HepG2 (cell line): ENCODE data around the gene UBA6. TPM values are rescaled to one million over a fixed set of nuclear protein-coding genes. Genes with fewer than 3 reads are reported as not detected.

Experiments used
- ATAC-seq: fragments of 200-7000 bp; cut with Tn5 transposase; 3 replicates; pipeline ENCODE4 v1.9.1; 2020; ENCODE audit warnings: mild to moderate bottlenecking, moderate library complexity
- BruUV-seq: library from RNA; stranded (reverse); fragments of 400-500 nt; replicated peaks from 2 replicates; lab custom pipeline; 2021; lab: Mats Ljungman, UMichigan
- CTCF ChIA-PET: fragments of 300-600 bp; formaldehyde crosslinking; extraction: SDS; loops from one replicate; lab custom pipeline; 2021; ENCODE audit warnings: low total read pairs, inconsistent platforms, low intra/inter-chr PET ratio; lab: Yijun Ruan, JAX
- POLR2A ChIA-PET: fragments of 350-600 bp; sonication (Branson Sonifier 250); formaldehyde crosslinking; loops from one replicate; lab custom pipeline; 2020; ENCODE audit warnings: antibody characterized with exemption, inconsistent platforms; lab: Yijun Ruan, JAX
- DNase-seq: peaks from one replicate; pipeline ENCODE4 v3.0.0-alpha.2; 2015; ENCODE audit warnings: low spot score
- FAIRE-seq: peaks from 3 replicates; lab custom pipeline; 2011; peaks lifted over from hg19 to GRCh38; lab: Jason Lieb, UNC
- H2AFZ ChIP-seq: one replicate; pipeline ENCODE4 v1.6.1; 2011; ENCODE audit warnings: low read length, inconsistent platforms
- H3K27ac ChIP-seq: fragments of 300-600 bp; 3 replicates; pipeline ENCODE4 v1.8.0; 2011; ENCODE audit warnings: mixed run types, mild to moderate bottlenecking, mixed read lengths, low read length, inconsistent platforms; ENCODE audit not compliant: insufficient read depth; ENCODE audit errors: extremely low read length
- H3K27me3 ChIP-seq, 2 experiments: fragments of 200-600 bp in 1 of 2; 2 replicates in 1 of 2; 3 replicates in 1 of 2; pipeline versions ENCODE4 v1.6.0 to v1.8.0; 2011; ENCODE audit warnings: low read length in 2 of 2, mild to moderate bottlenecking in 2 of 2, moderate library complexity in 2 of 2, inconsistent platforms in 1 of 2; ENCODE audit not compliant: insufficient read depth in 2 of 2, control insufficient read depth in 1 of 2
- H3K36me3 ChIP-seq, 2 experiments: fragments of 200-600 bp in 1 of 2; replicated peaks in 1 of 2; 2 replicates in 1 of 2; 3 replicates in 1 of 2; pipeline versions ENCODE4 v1.5.1 to v1.8.0; 2011; ENCODE audit warnings: low read length in 2 of 2, inconsistent platforms in 1 of 2; ENCODE audit not compliant: insufficient read depth in 2 of 2, control insufficient read depth in 1 of 2
- H3K4me1 ChIP-seq: 2 replicates; pipeline ENCODE4 v1.5.1; 2012; ENCODE audit warnings: low read length, inconsistent platforms; ENCODE audit not compliant: insufficient read depth
- H3K4me2 ChIP-seq: 2 replicates; pipeline ENCODE4 v1.6.0; 2011; ENCODE audit warnings: low read depth, low read length, inconsistent platforms
- H3K4me3 ChIP-seq, 3 experiments: fragments of 200-600 bp in 1 of 3; sonication (generic), shearing (Covaris generic) in 1 of 3; replicated peaks in 1 of 3; 2 replicates each; pipeline ENCODE4 v1.5.1; 2011 to 2016; ENCODE audit warnings: low read length in 3 of 3, inconsistent platforms in 2 of 3, low read depth in 2 of 3, mild to moderate bottlenecking in 2 of 3, control low read depth in 1 of 3, mixed read lengths in 1 of 3; ENCODE audit not compliant: insufficient read depth in 1 of 3
- H3K79me2 ChIP-seq: one replicate; pipeline ENCODE4 v1.6.1; 2011; ENCODE audit warnings: low read length, inconsistent platforms; ENCODE audit not compliant: insufficient read depth
- H3K9ac ChIP-seq: 2 replicates; pipeline ENCODE4 v1.6.0; 2011; ENCODE audit warnings: mild to moderate bottlenecking, low read depth, low read length, inconsistent platforms; ENCODE audit not compliant: insufficient read depth
- H3K9me3 ChIP-seq: 2 replicates; pipeline ENCODE4 v1.5.1; 2012; ENCODE audit warnings: mild to moderate bottlenecking, low read length
- H4K20me1 ChIP-seq: 2 replicates; pipeline ENCODE4 v1.6.0; 2011; ENCODE audit warnings: inconsistent platforms, mild to moderate bottlenecking, low read length, moderate library complexity; ENCODE audit not compliant: insufficient read depth
- AKAP8 ChIP-seq: sonication (generic); formaldehyde crosslinking; IDR thresholded peaks from 2 replicates; pipeline ENCODE4 v1.5.1; 2020; ENCODE audit warnings: mild to moderate bottlenecking, missing genetic modification reagents
- BCLAF1 ChIP-seq: fragments of 450-650 bp; IDR thresholded peaks from 2 replicates; pipeline ENCODE4 v1.6.1; 2017; ENCODE audit warnings: mild to moderate bottlenecking
- CREB1 ChIP-seq, 2 experiments: fragments of 450-650 bp in 1 of 2; IDR thresholded peaks; 2 replicates each; pipeline ENCODE4 v1.6.1; 2016 to 2017; ENCODE audit warnings: control low read depth in 1 of 2, mild to moderate bottlenecking in 1 of 2, missing compliant biosample characterization in 1 of 2, missing genetic modification characterization in 1 of 2
- EEA1 ChIP-seq: sonication (generic); formaldehyde crosslinking; IDR thresholded peaks from 2 replicates; pipeline ENCODE4 v1.5.1; 2020; ENCODE audit warnings: mild to moderate bottlenecking, missing genetic modification reagents, borderline replicate concordance
- GABPA ChIP-seq, 2 experiments: IDR thresholded peaks; 2 replicates each; pipeline ENCODE4 v1.6.1; 2011 to 2016; ENCODE audit warnings: low read depth in 2 of 2, low read length in 1 of 2, missing biosample characterization in 1 of 2, missing genetic modification characterization in 1 of 2
- GFI1 ChIP-seq: sonication (generic); formaldehyde crosslinking; IDR thresholded peaks from 2 replicates; pipeline ENCODE4 v1.5.0; 2020; ENCODE audit warnings: missing genetic modification reagents, mild to moderate bottlenecking, borderline replicate concordance
- MLLT10 ChIP-seq: sonication (generic); formaldehyde crosslinking; IDR thresholded peaks from 2 replicates; pipeline ENCODE4 v1.4.0; 2020; ENCODE audit warnings: missing genetic modification reagents
- NR2F1 ChIP-seq, 2 experiments: fragments of 450-650 bp in 1 of 2; formaldehyde crosslinking in 1 of 2; IDR thresholded peaks; 2 replicates each; pipeline versions ENCODE4 v1.5.0 to v1.6.1; 2016 to 2020; ENCODE audit warnings: mild to moderate bottlenecking in 1 of 2, missing compliant biosample characterization in 1 of 2, missing genetic modification reagents in 1 of 2, moderate library complexity in 1 of 2
- PHF5A ChIP-seq: IDR thresholded peaks from one replicate; pipeline ENCODE4 v1.6.1; 2018; ENCODE audit warnings: low read depth, missing genetic modification reagents; ENCODE audit not compliant: unreplicated experiment
- RBM39 ChIP-seq: fragments of 200-400 bp; formaldehyde crosslinking; IDR thresholded peaks from one replicate; pipeline ENCODE4 v1.6.1; 2018; ENCODE audit warnings: antibody characterized with exemption, mild to moderate bottlenecking, low read depth, low read length; ENCODE audit not compliant: poor library complexity, severe bottlenecking
- SOX6 ChIP-seq, 2 experiments: fragments of 450-650 bp in 1 of 2; sonication (generic) in 1 of 2; formaldehyde crosslinking in 1 of 2; IDR thresholded peaks; 2 replicates each; pipeline versions ENCODE4 v1.4.0 to v1.6.1; 2017 to 2020; ENCODE audit warnings: antibody characterized with exemption in 1 of 2, mild to moderate bottlenecking in 1 of 2, missing genetic modification reagents in 1 of 2
- SP2 ChIP-seq: sonication (generic); formaldehyde crosslinking; IDR thresholded peaks from 2 replicates; pipeline ENCODE4 v1.5.1; 2020; ENCODE audit warnings: mild to moderate bottlenecking, missing genetic modification reagents
- ZFYVE20 ChIP-seq: sonication (generic); formaldehyde crosslinking; IDR thresholded peaks from 2 replicates; pipeline ENCODE4 v1.8.0; 2023; ENCODE audit warnings: low read depth, mild to moderate bottlenecking, moderate library complexity, missing genetic modification reagents, borderline replicate concordance
- ZNF558 ChIP-seq: sonication (generic); formaldehyde crosslinking; IDR thresholded peaks from 2 replicates; pipeline ENCODE4 v1.9.0; 2022; ENCODE audit warnings: mild to moderate bottlenecking, missing genetic modification reagents, borderline replicate concordance
- WGBS: methylation state at CpG from one replicate; pipeline ENCODE4 v1.1.6; 2017; ENCODE audit warnings: low lambda C conversion rate; 5-methylcytosine and 5-hydroxymethylcytosine counted together
- in situ Hi-C: cut with HindIII; loops from 2 replicates; pipeline ENCODE4 v1.10.0; 2017; ENCODE audit warnings: low pct_unique_long_range_greater_than_20kb; ENCODE audit not compliant: extremely low pct_ligation_motif_present
- intact Hi-C: fragments of 100-400 bp; cut with micrococcal nuclease; formaldehyde crosslinking; loops from one replicate; pipeline ENCODE4 v1.10.0; 2022; ENCODE audit not compliant: unreplicated experiment
- polyA plus RNA-seq, 8 experiments: library from polyadenylated mRNA; depleted of rRNA in 3 of 8; stranded (reverse) in 7 of 8; unstranded in 1 of 8; fragments of >200 nt; fragmentation: Illumina TruSeq in 4 of 8; extraction: Trizol in 4 of 8; gene quantifications; 2 replicates each; pipeline versions ENCODE4 v1.2.1 to v1.2.3, GENCODE V29; 2011 to 2016; ENCODE audit warnings: low read depth in 4 of 8, missing spikeins in 1 of 8, mixed read lengths in 1 of 8; ENCODE audit not compliant: insufficient read depth in 1 of 8
- total RNA-seq, 5 experiments: library from RNA; depleted of rRNA; stranded (reverse); fragments of >200 nt; fragmentation: Illumina TruSeq; extraction: Trizol; gene quantifications; 2 replicates each; pipeline ENCODE4 v1.2.3, GENCODE V29; 2016; ENCODE audit warnings: low read depth in 1 of 5

Gene UBA6
- total and polyA plus RNA-seq, 2 of the 13 experiments (the other 11 are each of a cell fraction or from before 2014, with no cell fraction given) = 33.3 to 75.4 TPM

GRCh38 chr4:67682266-67682665 is 18.7 kb downstream of the UBA6 start:
- BruUV-seq = no TSS peak

GRCh38 chr4:67680581-67681222 is 20.3 kb downstream of the UBA6 start:
- ATAC-seq (peak; percentile 62), FAIRE-seq (no peak), DNase-seq (peak; percentile 23)
- Histone ChIP-seq H2AFZ (no peak overlapping the region), H3K79me2 (no peaks in the 10 kb centered on the region), H3K4me1 (peaks cover 18% of the 10 kb centered on the region), H3K9ac (no peak overlapping the region), H3K4me2 (peak overlapping the region; percentile 14; the same call in 1 of the 2 replicates), H3K27ac (peak overlapping the region; percentile 35), H3K36me3 (peaks cover 2 to 47% of the 10 kb centered on the region in 2 experiments), H3K27me3 (no peaks in the 10 kb centered on the region), H3K4me3 (no peak overlapping the region), H4K20me1 (no peaks in the 10 kb centered on the region), H3K9me3 (no peaks in the 10 kb centered on the region)
- intact Hi-C loops = loop anchor here (5.0 kb wide), 1 partner anchor 133 kb away; the partner anchor contains the start of gene CENPC
- WGBS = 68% methylated on average over 2 of the region's 2 CpGs
- ChIA-PET CTCF (no interaction called here), POLR2A (no interaction called here)
- no TSS peak for BruUV-seq
- in situ Hi-C loops = no loop called here
- no peak for TF ChIP-seq PHF5A (CRISPR knock-in tag)
- no peak for TF ChIP-seq ZNF558 (CRISPR knock-in tag)
- TF ChIP-seq GABPA (IDR thresholded peaks at IDR 0.05; ENCODE audit: low read depth, low read length) = no peak
- no peak for TF ChIP-seq GABPA (CRISPR knock-in tag; IDR thresholded peaks at IDR 0.05; ENCODE audit: low read depth)
- no peak for TF ChIP-seq GFI1 (CRISPR knock-in tag)
- no peak for TF ChIP-seq RBM39
- 0 out of 4 replicates have a peak, but pooled peaks of 1 of the 2 experiments have one; percentile 7 for TF ChIP-seq NR2F1 (CRISPR knock-in tag; IDR thresholded peaks at IDR 0.05)
- TF ChIP-seq EEA1 = no peak
- TF ChIP-seq AKAP8 (CRISPR knock-in tag) = no peak
- no peak for TF ChIP-seq CREB1 (IDR thresholded peaks at IDR 0.05)
- TF ChIP-seq CREB1 (CRISPR knock-in tag; IDR thresholded peaks at IDR 0.05) = no peak
- TF ChIP-seq MLLT10 (CRISPR knock-in tag) = no peak
- no peak for TF ChIP-seq BCLAF1
- no peak for TF ChIP-seq ZFYVE20 (CRISPR knock-in tag)
- no peak for TF ChIP-seq SOX6 (IDR thresholded peaks at IDR 0.05)
- 0 out of 2 replicates have a peak, but pooled peaks have one; percentile 23 for TF ChIP-seq SOX6 (CRISPR knock-in tag; IDR thresholded peaks at IDR 0.05)

More at GRCh38 chr4:67682266-67682665, 18.7 kb downstream of the UBA6 start:
- H4K20me1 ChIP-seq = no peaks in the 10 kb centered on the region
- ATAC-seq (no peak), DNase-seq (no peak), FAIRE-seq (no peak)
- in situ Hi-C loops (no loop called here), intact Hi-C loops (loop anchor here (5.0 kb wide), 1 partner anchor 135 kb away; the partner anchor contains the start of gene CENPC)
- TF ChIP-seq SP2 (CRISPR knock-in tag) = no peak
- H3K27me3 ChIP-seq = no peaks in the 10 kb centered on the region
- WGBS = 100% methylated on average over 1 of the region's 1 CpG
- peaks cover 18% of the 10 kb centered on the region for H3K4me1 ChIP-seq
- H3K79me2 ChIP-seq = peaks cover 4% of the 10 kb centered on the region
- no peak overlapping the region for H3K9ac ChIP-seq
- H3K9me3 ChIP-seq = no peaks in the 10 kb centered on the region
- CTCF ChIA-PET = no interaction called here
- no peak overlapping the region for H3K4me2 ChIP-seq
- POLR2A ChIA-PET = no interaction called here
- H3K4me3 ChIP-seq = no peak overlapping the region
- H2AFZ ChIP-seq = no peak overlapping the region
- H3K36me3 ChIP-seq = peaks cover 0 to 40% of the 10 kb centered on the region in 2 experiments; a peak in 3 of 5 replicates
- no peak overlapping the region for H3K27ac ChIP-seq
